ENCODE measurements around the gene PPP5C. TPM values are rescaled to one million over a fixed set of nuclear protein-coding genes. Genes with fewer than 3 reads are reported as not detected.

Gene PPP5C
- total RNA-seq, 4 donors from 2014 or later = 70.5 to 132 (median 88.8) TPM

DNA sequence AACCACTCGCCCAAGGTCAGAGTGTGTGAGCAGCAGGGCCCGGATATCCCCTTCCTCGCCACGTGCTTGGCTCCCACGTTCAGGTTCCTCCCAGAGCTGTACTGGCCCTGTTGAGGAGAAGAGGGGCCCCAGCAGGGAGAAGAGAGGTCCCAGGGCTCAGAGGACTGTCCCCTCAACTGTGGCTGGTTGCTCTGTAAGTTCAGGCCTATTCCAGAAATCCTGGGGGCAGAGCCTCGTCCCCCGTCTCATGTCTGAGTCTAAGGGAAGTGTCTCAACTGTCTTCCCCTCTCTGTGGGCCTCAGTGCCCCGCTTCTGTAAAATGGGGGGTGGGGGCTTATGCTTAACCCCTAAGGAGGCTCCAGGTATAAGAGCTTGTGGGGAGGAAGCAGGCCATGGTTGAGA lies 3.9 kb downstream of the PPP5C start:
- WGBS, 2 donors = 43 to 45% methylated on average over 8 of the region's 8 CpGs

DNA sequence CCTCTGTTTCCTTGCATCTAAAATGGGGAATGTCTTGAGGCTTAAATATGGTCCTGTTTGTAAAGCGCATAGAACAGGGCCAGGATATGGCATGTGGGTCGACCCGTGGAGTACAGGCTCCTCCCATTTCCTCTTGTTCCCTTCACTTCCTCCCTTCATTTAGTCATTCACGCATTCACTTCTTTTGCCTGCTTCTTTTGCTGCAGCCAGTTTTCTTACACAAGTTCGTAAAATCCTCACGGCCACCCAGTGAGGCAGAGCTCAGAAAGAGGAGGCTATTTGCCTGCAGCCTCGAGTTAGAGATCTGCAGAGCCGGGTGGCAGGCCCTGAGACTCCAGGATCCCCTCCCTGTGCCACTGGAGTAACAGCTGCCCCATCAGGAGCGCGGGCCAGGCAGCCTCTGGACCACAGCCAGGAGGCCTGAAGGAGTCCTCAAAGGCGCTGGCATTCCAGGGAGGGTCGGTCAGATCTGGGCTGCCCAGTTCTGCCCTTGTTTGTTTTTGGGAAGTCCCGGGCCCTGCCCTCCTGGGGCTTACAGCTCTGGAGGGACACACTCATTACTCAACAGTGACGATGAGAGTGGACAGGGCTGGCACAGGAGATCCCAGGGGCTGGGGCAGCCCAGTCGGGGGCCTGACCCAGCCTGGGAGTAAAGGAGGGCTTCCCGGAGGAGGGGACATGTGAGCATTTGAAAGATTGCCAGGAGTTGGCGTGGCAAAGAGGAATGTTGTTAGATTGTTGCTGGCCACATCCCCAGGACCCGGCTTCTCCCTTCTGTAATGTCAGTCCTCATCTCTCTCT lies 4.6 kb downstream of the PPP5C start:
- Histone ChIP-seq H3K4me1 (peaks cover 0 to 59% (median 44%) of the 10 kb centered on the region in 4 donors), H3K4me3 (no peak overlapping the region), H3K27ac (peak overlapping the region; percentile 1 to 83 (median 54)), H3K9me3 (no peaks in the 10 kb centered on the region), H3K27me3 (no peaks in the 10 kb centered on the region), H3K36me3 (peaks cover 5 to 38% (median 27%) of the 10 kb centered on the region in 3 donors)
- TF ChIP-seq EP300 (IDR thresholded peaks at IDR 0.05) (no peak), POLR2A (IDR thresholded peaks at IDR 0.05) (no peak), CTCF (IDR thresholded peaks at IDR 0.05) (no peak)
- no peak for DNase-seq (ENCODE audit: low spot score in 2 of 2)
- WGBS, 2 donors = 25 to 32% methylated on average over 18 of the region's 18 CpGs

More for the DNA sequence above, 3.9 kb downstream of the PPP5C start:
- Histone ChIP-seq H3K4me1 (peaks cover 0 to 56% (median 44%) of the 10 kb centered on the region in 4 donors), H3K27me3 (no peaks in the 10 kb centered on the region), H3K9me3 (no peaks in the 10 kb centered on the region), H3K27ac (peak overlapping the region; percentile 1 to 83 (median 54)), H3K36me3 (peaks cover 5 to 31% (median 20%) of the 10 kb centered on the region in 3 donors), H3K4me3 (no peak overlapping the region)
- peak in 1 of 2 donors; percentile 27 for DNase-seq (ENCODE audit: low spot score in 2 of 2)
- no peak for TF ChIP-seq POLR2A (IDR thresholded peaks at IDR 0.05)

- WGBS, 2 donors = 93 to 96% methylated on average over 27 to 28 of the region's 28 CpGs
Measured at GRCh38 chr19:46353730-46354528, 7.0 kb downstream of the PPP5C start.

DNA sequence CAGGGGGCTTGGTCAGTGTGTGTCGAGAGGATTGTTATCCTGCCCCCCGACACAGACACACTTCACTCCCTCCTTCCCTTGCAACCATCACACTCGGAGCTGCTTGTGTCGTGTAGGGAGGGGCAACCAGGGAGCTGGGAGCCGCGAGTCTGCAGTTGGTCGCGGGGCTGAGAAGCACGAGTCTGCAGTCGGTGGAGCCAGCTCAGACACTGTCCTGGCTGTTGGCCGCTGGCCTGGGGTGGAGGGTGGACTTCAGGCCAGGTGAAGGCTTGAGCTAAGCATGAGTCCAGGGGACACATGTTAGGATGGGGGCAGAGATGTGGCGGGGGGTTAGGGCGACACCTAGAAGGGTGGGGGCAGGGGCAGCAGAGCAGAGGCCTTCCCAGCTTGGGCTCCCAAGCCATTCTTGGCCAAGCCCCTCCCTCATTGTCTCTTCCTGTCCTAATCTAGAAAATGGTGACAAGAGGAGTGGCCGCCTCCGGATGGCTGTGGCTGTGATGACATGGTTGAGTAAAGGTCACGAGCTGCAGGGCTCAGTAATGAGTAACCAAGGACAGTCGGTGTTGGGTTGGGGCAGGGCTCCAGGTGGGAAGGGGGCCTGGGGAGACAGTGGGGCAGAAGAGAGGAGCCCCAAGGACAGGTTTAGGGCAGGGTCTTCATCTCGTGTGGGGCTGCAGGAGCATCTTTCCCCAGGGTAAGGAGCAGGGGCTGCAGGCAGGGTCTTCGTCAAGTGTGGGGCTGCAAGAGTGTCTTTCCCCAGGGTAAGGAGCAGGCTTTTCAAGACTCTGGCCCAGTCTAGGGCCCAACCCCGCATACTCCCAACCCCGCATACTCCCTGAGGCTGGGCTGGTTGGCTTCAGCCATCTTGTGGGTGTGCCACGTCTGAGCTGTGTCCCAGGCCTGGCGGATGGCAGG lies 8.6 kb downstream of the PPP5C start:
- TF ChIP-seq CTCF (IDR thresholded peaks at IDR 0.05) = no peak
- no peak for TF ChIP-seq POLR2A (IDR thresholded peaks at IDR 0.05)
- TF ChIP-seq EP300 (IDR thresholded peaks at IDR 0.05) = no peak
- H3K9me3 ChIP-seq = no peaks in the 10 kb centered on the region
- peaks cover 5 to 54% (median 27%) of the 10 kb centered on the region in 3 donors for H3K36me3 ChIP-seq
- no peaks in the 10 kb centered on the region for H3K27me3 ChIP-seq
- no peak for DNase-seq (ENCODE audit: low spot score in 2 of 2)
- H3K4me3 ChIP-seq = no peak overlapping the region
- peaks cover 0 to 25% (median 14%) of the 10 kb centered on the region in 4 donors for H3K4me1 ChIP-seq
- no peak overlapping the region for H3K27ac ChIP-seq
- WGBS, 2 donors = 73 to 84% methylated on average over 20 to 22 of the region's 23 CpGs

More at GRCh38 chr19:46353730-46354528, 7.0 kb downstream of the PPP5C start:
- no peaks in the 10 kb centered on the region for H3K9me3 ChIP-seq
- TF ChIP-seq CTCF (IDR thresholded peaks at IDR 0.05) (no peak), EP300 (IDR thresholded peaks at IDR 0.05) (no peak), POLR2A (IDR thresholded peaks at IDR 0.05) (no peak)
- H3K27ac ChIP-seq = no peak overlapping the region
- H3K4me1 ChIP-seq = peaks cover 0 to 41% (median 29%) of the 10 kb centered on the region in 4 donors
- H3K36me3 ChIP-seq = peaks cover 5 to 54% (median 27%) of the 10 kb centered on the region in 3 donors
- no peaks in the 10 kb centered on the region for H3K27me3 ChIP-seq
- DNase-seq (ENCODE audit: low spot score in 2 of 2) = no peak
- H3K4me3 ChIP-seq = no peak overlapping the region

Data from tibial nerve (tissue), 4 donors.